ENCODE measurements around the gene MGAT4C.
"Not testable (repeated sequence)": the region's sequence is repeated elsewhere in the genome, so short reads cannot be mapped to it uniquely, and the experiment has no call there.

The MGAT4C gene

DNA sequence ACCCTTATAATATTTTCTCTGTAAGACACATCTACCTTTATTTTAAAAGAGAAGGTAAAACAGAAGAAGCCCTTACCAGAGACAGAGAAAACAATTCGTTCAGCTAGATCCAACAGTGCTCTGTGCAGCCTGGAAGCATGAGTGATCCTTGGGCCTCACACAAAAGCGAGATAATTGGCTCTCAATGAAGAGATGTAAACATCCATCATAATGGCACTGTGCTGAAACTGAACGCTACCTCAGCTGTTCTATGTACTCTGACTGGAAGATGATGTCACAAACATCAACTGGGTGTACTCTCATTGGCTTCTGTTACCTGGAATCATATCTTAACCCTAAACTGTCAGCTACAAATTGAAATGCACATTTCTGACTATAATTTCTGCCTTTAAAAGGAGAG, at the start of gene MGAT4C:
Gene MGAT4C, minus strand, starts transcription at position 229 of the 400 bp plus-strand sequence.
- DNase-seq, result no peak

DNA sequence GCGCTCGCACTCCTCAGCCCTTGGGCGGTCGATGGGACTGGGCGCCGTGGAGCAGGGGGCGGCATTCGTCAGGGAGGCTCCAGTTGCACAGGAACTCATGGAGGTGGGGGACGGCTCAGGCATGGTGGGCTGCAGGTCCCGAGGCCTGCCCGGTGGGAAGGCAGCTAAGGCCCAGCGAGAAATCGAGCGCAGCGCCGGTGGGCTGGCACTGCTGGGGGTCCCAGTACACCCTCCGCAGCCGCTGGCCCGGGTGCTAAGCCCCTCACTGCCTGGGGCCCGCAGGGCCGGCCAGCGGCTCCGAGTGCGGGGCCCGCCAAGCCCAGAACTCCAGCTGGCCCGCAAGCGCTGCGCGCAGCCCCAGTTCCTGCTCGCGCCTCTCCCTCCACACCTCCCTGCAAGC, 40.2 kb upstream of the MGAT4C start:
- DNase-seq, result not testable (repeated sequence)

DNA sequence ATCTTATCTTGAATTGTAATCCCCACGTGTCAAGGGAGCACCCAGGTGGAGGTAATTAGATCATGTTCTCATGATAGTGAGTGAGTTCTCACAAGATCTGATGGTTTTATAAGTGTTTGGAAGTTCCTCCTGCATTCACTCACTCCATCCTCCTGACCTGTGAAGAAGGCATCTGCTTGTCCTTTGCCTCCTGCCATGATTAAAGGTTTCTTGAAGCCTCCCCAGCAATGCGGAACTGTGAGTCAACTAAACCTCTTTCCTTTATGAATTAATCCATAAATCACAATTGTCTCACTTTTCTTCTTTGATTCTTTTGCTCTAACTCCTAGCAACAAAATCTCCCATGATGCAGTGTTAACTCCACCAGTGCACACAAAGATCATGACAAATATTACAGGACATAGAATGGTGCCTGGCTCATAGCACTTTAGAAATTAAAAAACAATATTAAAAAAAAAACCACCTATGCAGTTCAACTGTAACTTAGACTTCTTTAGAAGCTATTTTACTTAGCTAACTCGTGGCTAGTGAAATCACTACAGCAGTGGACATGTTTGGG, 37.6 kb upstream of the MGAT4C start:
- no peak for DNase-seq

DNA sequence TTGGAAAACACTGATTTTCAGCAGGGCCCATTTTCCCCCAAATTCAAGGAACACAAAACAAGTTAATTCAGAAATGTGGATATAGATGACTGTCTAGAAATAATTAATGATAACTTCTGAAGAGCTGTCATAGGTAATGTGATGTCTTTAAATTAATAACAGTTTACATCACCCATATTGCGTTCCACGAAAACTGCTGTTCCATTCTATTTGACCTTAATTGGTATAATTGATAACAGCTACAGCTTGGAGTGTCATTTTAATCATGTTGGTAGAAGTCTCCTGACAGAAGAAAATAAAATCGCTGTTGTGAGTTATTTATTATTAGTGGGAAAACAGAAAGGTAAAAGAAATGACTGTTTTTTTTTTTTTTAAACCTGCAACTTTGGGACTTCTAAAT, 36.3 kb upstream of the MGAT4C start:
- DNase-seq, result no peak

DNA sequence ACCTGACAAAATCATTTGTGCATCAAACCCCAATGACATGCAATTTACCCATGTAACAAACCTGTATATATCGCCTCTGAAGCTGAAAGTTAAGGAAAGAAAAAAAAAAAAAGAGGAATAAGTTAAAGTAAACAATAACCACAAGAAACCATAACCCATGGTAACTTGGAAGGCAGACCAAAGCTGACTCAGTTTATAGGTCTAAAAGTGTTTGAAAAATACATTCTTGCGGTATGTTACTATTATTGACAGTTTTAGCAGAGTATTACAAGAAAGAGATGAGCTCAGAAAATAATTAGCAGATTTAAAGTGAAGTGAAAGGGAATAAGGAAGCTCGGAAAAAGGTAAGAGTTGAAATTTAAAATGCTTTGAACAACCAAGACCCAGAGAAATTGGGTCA, 34.4 kb upstream of the MGAT4C start:
- DNase-seq, result no peak

DNA sequence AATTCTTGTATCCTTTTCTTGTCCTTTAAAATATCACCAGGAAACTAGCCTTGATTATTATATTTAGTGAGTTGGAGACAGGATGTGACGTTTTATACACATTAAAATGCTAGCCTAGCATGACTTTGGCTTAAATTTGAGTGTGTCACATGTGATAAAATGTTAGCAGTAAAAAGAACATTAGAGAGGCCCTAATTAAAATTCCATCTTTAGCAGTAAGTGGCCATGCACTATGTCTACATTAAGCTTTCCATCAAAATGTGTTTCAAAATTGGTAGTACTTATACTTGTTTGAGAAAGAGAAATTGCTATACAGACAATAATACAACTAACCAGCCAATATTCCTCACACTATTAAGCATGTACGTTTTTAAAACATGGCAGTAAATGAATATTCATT, 29.9 kb upstream of the MGAT4C start:
- no peak for DNase-seq

DNA sequence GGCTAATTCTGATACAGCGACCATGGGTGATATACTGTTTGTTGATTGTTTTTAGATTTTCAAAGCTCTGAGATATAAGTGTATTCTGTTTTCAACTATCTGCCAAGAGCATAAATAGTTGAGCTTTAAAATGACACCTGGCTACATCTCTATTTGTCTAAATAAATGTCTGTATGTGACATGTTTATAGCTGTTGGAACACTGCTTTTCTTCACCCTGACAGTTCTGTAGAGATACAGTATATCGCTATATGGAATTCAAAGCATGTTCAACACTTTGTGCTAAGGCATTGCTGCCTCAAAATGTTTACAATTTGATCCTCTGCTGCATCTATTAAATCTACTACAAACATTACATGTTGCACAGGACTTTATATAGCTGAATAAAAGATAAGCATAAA, 27.4 kb upstream of the MGAT4C start:
- no peak for DNase-seq

DNA sequence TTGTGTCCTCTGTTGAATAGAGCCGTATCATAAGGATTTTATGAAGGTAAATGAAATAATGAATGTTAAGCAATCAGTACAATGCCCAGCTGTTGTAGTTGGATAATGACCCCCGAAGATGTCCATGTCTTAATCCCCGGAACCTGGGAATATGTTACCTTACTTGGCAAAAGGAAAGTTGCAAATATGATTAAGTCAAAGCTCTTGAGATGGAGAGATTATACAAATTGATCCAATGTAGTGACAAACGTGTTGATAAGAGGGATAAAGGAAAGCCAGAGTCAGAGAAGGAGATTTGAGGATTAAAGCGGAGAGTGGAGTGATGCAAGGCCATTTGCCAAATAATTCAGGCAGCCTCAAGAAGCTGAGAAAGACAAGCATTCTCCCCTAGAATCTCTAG, 19.2 kb upstream of the MGAT4C start:
- no peak for DNase-seq

DNA sequence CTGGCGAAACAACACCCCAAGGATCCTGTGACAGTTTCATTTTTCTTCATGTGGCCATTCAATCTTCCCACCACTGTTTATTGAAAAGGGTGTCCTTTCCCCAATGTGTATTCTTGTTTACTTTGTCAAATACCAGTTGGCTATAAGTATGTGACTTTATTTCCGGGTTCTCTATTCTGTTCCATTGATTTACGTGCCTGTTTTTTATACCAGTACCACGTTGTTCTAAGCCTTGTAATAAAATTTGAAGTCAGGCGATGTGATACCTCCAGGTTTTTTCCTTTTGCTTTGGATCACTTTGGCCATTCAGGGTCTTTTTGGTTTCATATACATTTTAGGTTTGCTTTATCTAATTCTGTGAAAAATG, 9.1 kb upstream of the MGAT4C start:
- DNase-seq, result no peak

DNA sequence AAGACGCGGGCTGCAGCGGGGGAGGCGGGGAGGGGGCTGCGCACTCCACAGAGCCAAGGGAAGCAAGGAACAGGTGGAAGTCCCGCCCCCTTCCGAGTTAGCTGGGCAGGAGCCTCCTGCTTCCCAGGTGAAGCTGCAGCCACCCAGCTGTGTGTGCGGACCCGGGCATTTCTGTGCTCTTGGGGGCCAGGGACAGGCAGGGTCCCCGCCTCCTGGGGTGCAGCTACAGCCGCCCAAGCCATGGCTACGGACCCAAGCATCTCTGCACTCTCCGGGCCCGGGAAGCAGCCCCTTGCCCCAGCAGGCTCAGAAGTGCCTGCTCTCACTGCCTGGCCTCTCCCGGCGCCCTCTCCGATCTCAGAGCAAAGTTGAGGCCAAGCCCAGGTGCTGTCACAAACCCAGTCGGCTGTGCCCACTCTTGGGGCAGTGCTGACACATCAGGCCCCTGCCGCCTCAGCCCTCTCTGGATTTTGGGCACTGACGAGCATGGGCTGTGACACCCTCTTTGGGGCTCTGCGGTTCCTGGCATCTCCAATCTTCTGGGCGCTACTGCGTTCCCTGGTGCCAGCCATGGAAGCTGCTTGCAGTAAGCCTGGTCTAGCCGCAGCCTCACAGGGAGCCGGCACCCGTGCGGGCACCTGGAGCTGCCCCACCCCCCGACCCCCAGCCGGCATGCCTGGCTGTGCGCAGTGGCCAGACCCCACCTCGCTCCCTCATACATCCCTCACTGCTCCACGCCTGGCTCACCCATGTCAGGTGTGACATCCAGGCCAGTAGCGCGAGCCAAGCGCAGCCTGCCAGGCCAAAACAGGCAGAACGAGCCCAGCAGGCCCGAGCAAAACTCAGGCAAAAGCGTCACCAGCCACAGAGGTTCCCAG, 8.5 kb upstream of the MGAT4C start:
- no peak for DNase-seq

DNA sequence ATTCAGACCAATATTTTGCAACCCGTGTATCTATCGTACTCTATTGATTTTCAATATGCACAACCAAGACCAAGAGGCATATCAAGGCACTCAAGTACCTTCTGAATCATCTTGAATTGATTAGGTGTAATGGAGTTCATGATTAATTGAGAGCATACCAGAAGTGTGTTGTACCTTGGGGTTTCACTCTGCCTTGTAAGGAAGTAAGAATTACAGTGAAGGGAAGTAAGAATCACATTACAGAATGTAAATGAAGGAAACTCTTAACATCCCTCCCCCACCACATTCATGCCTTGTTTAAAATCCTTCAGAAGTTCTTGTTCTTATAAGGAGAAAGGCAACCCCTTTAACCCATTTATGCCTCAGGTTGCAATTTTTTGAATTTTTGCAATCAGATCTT, 5.4 kb upstream of the MGAT4C start:
- DNase-seq, result no peak

DNA sequence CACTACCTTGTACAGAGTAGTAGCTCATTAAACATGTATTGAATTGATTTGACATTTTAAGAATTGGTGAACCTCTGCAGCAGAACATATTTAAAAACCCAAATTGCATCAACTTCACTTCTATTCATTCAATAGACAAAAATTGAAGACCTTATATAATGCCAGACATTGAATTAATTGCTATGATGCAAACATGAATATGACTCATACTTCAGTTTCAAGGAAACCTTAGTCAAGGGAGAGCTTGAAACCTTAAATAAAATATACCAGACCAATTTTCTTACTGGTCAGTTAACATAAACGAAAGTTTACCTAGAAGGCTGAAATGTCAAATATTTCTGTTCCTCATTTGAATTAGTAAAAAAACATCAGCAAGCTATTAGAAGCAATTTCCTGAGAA, 5.0 kb upstream of the MGAT4C start:
- no peak for DNase-seq

DNA sequence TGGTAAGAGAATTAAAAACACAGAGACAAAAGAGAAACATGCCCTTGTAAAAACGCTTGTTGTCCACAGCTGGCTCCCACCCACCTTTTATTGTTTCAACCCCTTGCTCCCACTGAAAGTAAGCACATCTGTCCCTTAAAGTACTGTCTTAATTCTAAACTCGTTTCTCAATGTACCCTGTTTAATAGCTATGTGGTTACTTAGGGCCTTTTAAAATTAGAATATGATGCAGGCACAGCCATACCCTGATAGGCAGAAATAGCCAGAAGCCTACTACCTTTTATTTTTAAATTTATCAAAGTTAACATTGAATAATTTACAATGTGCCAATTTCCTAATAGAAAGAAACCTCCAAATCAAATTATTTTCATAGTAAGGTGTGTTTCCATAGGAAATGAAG, 4.0 kb upstream of the MGAT4C start:
- DNase-seq, result no peak

DNA sequence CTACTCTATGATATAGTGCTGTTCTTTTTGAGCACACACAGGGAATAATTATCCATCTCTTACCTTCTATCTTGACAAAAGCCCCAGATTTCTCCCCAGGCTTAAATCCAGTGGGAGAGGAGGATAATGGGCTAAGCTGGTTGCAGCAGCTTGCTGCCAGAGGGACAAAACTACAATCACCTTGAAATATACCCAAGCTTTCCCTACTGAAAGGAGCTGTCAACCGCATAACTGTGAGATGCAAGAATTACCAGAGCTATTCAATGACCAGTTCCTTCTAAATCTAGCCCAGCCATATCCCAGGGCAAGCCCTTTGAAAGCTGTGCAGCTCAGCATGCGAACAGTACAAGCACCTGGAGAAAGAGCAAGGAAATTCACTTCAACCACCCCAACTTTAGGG, 943 bp upstream of the MGAT4C start:
- no peak for DNase-seq

DNA sequence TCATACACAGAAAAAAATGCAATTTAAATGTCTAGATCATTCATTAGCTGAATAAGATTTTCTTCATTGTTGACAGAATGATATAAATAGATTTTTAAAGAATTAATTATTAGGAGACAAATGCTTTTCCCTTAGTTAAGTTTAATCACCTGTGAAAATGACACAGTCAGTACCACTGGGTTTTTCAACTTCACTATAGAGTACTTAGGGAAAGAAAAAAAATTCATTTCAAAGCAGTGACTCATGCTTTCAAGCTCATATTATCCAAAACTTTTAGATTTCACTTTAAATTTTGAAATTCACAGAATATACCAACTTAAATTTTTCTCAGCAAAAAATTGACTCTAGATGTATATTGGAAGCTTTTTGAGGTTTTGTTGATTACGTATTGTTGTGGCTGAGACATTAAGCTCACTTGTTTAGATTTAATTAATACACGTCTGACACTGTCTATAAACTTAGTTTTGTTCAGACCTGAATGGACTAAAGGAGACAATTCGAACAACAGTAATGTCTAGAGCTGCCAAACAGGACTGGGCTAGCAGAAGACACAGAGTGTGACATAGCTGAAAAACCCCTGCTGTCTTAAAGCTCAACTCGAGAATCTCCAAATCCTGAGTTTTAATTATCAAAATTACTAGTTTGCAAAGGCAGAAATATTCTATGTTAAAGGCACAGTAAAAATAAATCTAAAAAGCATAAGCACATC, 1.6 kb downstream of the MGAT4C start:
- no peak for DNase-seq

DNA sequence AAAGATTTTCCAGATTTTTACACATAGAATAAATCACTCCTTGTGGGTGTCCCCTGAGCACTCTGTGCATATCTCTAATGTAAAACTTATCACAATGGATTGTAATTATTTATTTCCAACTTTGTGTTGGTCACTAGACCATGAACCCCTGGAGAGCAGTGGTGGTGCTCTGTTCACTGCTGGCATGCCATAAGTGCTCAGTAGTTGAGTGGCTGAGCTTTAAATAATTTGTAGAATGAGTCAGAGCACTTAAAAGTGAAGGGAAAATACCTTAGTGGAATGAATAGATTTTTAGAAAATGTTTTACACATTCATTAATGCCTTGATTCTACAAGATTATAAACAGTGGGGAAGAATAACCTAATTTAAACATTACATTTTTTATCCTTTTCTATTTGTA, 6.3 kb downstream of the MGAT4C start:
- no peak for DNase-seq

DNA sequence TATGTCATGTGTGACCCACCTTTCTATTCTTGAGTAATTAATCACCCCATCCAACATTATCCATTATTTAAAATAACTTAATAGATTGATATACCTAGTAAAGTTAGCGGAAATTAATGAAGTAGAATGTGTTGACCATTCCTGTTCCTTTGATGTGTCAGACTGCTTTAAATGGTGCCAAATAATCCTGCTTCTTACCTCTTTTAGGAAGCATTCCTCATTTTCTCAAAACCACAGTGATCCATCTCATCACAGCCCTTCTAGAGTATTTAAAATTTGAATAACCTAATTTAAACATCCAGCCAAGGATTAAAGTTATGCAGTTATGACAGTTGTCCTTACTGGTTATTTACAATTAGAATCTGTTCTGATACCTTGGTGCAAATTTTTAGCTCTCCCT, 6.9 kb downstream of the MGAT4C start:
- no peak for DNase-seq

DNA sequence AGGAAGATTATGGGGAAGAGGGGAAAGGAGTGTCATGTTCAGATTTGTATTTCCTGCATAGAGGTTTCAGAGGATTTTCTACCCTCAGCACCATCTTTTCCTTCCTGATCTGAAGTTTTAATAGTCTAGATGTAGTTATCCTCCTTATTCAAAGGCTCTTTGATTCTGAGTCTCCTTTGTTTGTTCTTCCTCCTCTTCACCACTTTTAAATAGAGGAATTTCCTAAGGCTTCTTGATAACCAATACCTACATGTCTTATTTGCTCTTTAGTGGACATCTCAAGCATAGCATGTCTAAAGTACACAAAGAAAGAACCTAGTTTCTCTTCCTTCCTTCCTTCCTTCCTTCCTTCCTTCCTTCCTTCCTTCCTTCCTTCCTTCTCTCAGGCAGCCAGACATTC, 8.3 kb downstream of the MGAT4C start:
- no peak for DNase-seq

DNA sequence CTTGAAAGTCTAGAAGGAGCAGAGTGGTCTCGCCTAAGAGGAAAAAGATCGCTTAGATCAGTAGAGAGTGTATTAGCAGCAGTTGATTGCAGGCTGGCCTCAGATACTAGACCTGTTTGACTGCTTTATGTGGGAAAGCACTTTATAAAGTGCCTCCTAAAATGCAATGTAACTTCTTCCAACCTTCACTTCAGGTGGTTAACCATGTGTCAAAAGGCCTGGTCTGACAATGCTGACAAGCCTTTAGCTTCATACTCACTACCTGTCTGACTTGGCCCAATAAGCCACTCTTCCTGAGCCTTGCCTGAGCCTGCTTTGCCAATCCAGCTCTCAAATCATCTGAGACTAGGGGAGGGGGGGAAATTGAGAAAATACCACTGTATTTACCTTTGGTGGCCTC, 14.6 kb downstream of the MGAT4C start:
- no peak for DNase-seq

DNA sequence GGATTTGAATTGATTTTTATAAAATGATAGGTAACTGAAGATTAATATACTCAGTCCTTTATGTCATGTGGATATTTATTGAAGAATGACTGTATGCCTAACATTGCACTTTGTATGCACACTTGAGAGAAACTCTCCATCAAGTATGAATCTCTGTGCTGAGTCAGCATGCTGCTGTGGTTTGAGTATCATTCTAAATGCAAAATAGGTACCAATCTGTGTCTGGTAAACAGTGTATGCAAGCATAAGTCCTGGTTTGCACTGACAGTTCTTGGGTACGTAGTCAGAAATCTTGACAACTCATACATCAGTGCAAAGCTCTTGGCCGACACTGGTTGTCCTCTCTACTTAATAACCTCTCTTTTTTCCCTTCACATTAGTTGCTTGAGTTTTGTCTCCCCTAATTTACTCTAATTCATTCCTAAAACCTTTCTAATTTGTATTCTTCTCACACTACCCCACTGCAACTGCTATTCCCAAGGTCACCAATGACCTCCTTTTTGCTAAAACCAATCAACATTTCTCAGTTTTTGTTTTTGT, 21.8 kb downstream of the MGAT4C start:
- no peak for DNase-seq

DNA sequence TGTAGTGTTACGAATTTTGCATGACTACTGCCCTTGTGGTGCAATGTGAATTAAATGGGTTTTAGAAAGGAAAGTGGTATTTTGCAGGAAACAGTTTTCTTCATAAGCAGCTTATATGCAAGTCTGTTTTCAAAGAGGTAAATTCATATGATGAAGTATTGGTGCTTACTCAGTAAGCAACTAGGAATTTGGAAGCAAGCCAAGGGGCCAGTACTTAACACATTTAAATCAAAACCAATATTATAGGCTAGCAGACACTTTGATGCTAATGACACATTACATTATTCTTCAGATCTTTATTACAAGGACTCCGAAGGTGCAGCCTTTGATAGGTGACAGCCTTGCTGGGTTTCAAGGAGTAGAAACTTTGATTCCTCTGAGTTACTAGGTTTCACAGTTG, 23.1 kb downstream of the MGAT4C start:
- no peak for DNase-seq

DNA sequence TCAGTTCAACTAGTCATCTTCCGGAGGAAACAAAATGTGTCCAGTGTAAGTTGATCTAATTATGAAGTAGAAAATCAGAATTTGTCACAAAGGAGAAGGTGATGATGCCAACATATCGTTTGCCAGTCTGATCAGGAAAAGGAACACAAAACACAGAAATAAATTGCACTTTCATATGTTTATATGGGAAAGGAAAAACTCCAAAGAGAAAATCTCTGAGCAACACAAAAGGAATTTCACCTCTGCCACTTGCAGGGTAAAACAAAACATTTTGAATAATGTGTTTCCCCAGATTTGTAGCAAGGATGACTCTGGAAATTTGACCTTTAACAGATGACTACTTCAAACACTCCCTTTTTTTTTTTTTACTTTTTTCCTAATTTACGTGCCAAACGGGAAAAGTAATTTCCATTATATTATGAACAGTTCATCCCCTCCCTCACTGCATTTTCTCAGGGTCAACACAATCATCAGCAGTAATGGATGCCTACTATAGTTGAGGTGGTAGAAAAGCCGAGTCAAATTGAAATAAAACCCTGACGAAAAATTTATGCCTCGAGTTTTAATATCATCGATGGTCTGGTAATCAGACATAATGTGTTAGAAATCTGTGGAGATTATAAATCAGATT, 25.6 kb downstream of the MGAT4C start:
- no peak for DNase-seq

DNA sequence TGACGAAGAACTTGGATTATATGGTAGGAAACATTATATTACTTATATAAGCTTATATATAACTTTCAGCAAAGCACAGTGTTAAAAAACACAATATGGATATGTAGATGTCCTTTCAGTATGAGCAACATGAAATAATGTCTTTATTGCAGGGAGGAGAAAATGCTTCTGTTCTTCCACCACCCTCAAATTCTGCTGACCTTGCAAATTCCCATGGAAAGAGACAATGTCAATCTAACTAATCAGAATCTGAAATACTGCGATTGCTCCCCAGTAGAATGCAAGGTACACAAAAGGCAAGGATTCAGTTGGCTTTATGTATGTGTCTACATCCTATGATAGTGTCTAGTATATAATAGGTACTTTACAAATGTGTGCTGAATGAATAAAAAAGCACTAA, 26.4 kb downstream of the MGAT4C start:
- no peak for DNase-seq

DNA sequence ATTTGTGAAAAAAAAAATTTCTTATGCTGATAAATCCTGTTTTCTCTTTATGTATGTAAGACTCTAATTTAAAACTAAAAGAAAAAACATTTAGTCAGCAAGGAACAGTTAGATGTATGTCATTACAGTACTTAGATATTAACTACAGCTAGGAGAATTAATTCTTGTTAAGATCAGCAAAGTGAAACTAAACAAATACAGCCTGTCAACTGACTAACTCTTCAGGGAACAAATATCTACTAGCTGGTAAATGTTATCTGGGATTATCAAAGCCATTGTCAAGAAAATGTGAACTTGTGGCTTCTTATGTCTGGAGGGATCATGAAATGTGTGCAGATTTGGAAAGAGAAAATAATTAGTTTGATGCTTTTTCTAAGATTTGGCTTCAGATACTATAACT, 27.5 kb downstream of the MGAT4C start:
- DNase-seq, result no peak
